Trophoblast cell (in vitro differentiated cells and primary cell): Measurements from ENCODE around the gene CBFA2T3.

Source experiments
- DNase-seq, 2 donors: peaks; one replicate each; pipeline ENCODE4 v3.0.0-alpha.2; 2016
- H2AFZ ChIP-seq: 2 replicates; pipeline ENCODE4 v1.6.1; 2013; ENCODE audit warnings: low read length, moderate library complexity, mild to moderate bottlenecking; ENCODE audit not compliant: insufficient read depth, poor library complexity
- H2AK5ac ChIP-seq: 2 replicates; pipeline ENCODE4 v1.6.1; 2013; ENCODE audit warnings: mild to moderate bottlenecking, low read length
- H2BK120ac ChIP-seq: 2 replicates; pipeline ENCODE4 v1.6.1; 2013; ENCODE audit warnings: low read length, mild to moderate bottlenecking, moderate library complexity; ENCODE audit not compliant: insufficient read depth, poor library complexity
- H2BK12ac ChIP-seq: 2 replicates; pipeline ENCODE4 v1.6.1; 2013; ENCODE audit warnings: mild to moderate bottlenecking, low read length, moderate library complexity
- H2BK5ac ChIP-seq: 2 replicates; pipeline ENCODE4 v1.6.1; 2013; ENCODE audit warnings: low read length, low read depth, moderate library complexity, mild to moderate bottlenecking; ENCODE audit not compliant: poor library complexity
- H3K14ac ChIP-seq: 2 replicates; pipeline ENCODE4 v1.6.1; 2013; ENCODE audit warnings: mild to moderate bottlenecking, low read length
- H3K18ac ChIP-seq: 2 replicates; pipeline ENCODE4 v1.6.1; 2013; ENCODE audit warnings: mild to moderate bottlenecking, low read length
- H3K23ac ChIP-seq: 2 replicates; pipeline ENCODE4 v1.6.1; 2013; ENCODE audit warnings: low read length
- H3K27ac ChIP-seq: 2 replicates; pipeline ENCODE4 v1.5.1; 2013; ENCODE audit warnings: low read depth, mild to moderate bottlenecking, inconsistent platforms, low read length, moderate library complexity
- H3K27me3 ChIP-seq: 2 replicates; pipeline ENCODE4 v1.6.1; 2013; ENCODE audit warnings: inconsistent platforms, mild to moderate bottlenecking, low read length, moderate library complexity; ENCODE audit not compliant: insufficient read depth
- H3K36me3 ChIP-seq, 2 experiments: 1 replicate in 1 of 2; 2 replicates in 1 of 2; pipeline ENCODE4 v1.6.1; 2013; ENCODE audit warnings: low read length in 2 of 2, mild to moderate bottlenecking in 2 of 2, moderate library complexity in 1 of 2; ENCODE audit not compliant: insufficient read depth in 2 of 2, control insufficient read depth in 1 of 2
- H3K4ac ChIP-seq: 2 replicates; pipeline ENCODE4 v1.6.1; 2013; ENCODE audit warnings: low read depth, mild to moderate bottlenecking, low read length, moderate library complexity
- H3K4me1 ChIP-seq, 2 experiments: 1 replicate in 1 of 2; 2 replicates in 1 of 2; pipeline ENCODE4 v1.6.1; 2013; ENCODE audit warnings: low read length in 2 of 2, mild to moderate bottlenecking in 2 of 2, moderate library complexity in 1 of 2; ENCODE audit not compliant: insufficient read depth in 2 of 2, control insufficient read depth in 1 of 2
- H3K4me2 ChIP-seq: 2 replicates; pipeline ENCODE4 v1.6.1; 2013; ENCODE audit warnings: inconsistent platforms, mild to moderate bottlenecking, low read length, moderate library complexity
- H3K4me3 ChIP-seq: 2 replicates; pipeline ENCODE4 v1.5.1; 2013; ENCODE audit warnings: mild to moderate bottlenecking, low read depth, low read length, inconsistent platforms
- H3K79me1 ChIP-seq: one replicate; pipeline ENCODE4 v1.6.1; 2013; ENCODE audit warnings: low read length
- H3K79me2 ChIP-seq: 2 replicates; pipeline ENCODE4 v1.6.1; 2013; ENCODE audit warnings: low read length, mild to moderate bottlenecking; ENCODE audit not compliant: control insufficient read depth, insufficient read depth, poor library complexity
- H3K9ac ChIP-seq: 2 replicates; pipeline ENCODE4 v1.6.1; 2013; ENCODE audit warnings: mild to moderate bottlenecking, low read length
- H3K9me3 ChIP-seq: 2 replicates; pipeline ENCODE4 v1.6.1; 2013; ENCODE audit warnings: low read depth, mild to moderate bottlenecking, control low read depth, inconsistent platforms, low read length; ENCODE audit not compliant: insufficient read depth
- H4K12ac ChIP-seq: 2 replicates; pipeline ENCODE4 v1.6.1; 2013; ENCODE audit warnings: low read depth, mild to moderate bottlenecking, low read length, moderate library complexity
- H4K8ac ChIP-seq: 2 replicates; pipeline ENCODE4 v1.6.1; 2013; ENCODE audit warnings: low read depth, mild to moderate bottlenecking, low read length, moderate library complexity
- H4K91ac ChIP-seq: one replicate; pipeline ENCODE4 v1.6.1; 2013; ENCODE audit warnings: low read depth, mild to moderate bottlenecking, low read length, moderate library complexity
- WGBS: extraction: QIAGEN DNeasy Blood & Tissue Kit; methylation state at CpG from one replicate; pipeline ENCODE4 v1.1.7; 2013; ENCODE audit warnings: missing lambda C conversion rate; ENCODE audit not compliant: insufficient read length, insufficient coverage; ENCODE audit errors: extremely low coverage; 5-methylcytosine and 5-hydroxymethylcytosine counted together

Gene CBFA2T3

DNA sequence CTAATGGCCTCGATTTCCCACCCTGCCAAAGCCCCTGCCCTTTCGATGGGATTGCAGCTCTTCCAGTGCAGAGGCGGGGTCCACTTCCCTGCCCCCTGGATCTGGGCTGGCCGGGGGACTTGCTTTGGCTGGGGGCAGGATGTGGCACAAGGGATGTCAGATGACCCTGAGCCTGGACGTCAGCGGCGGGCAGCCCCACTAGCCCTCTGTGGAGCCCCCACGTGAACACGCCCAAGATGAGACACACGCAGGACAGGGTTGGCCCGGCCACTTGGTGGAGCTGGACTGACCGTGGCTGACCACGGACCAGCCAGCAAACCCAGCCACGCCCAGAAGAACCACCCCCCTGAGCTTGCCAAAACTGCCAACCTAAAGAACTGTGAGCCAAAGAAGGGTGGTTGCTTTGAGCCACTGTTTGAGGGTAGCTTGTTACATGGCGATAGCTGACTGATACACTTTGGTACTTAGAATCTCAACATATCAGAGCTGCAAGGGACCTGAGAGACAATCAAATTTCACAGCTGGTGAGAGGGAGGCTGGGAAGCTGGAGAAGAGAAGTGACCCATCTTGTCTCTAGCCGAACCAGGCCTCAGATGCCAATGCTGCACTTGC is 63.9 kb downstream of the CBFA2T3 start:
- no peak overlapping the region for H4K8ac ChIP-seq
- no peak overlapping the region for H2AFZ ChIP-seq
- no peak overlapping the region for H3K4me2 ChIP-seq
- peaks cover 11% of the 10 kb centered on the region for H3K9me3 ChIP-seq
- H3K79me2 ChIP-seq = no peaks in the 10 kb centered on the region
- no peak overlapping the region for H2BK5ac ChIP-seq
- no peak for DNase-seq
- no peak overlapping the region for H3K14ac ChIP-seq
- H4K12ac ChIP-seq = no peak overlapping the region
- H3K27ac ChIP-seq = no peak overlapping the region
- no peak overlapping the region for H3K4me3 ChIP-seq
- no peaks in the 10 kb centered on the region for H3K27me3 ChIP-seq
- H2BK12ac ChIP-seq = no peak overlapping the region
- no CpG with 5 or more reads among the region's 16 CpGs for WGBS
- no peaks in the 10 kb centered on the region for H3K4me1 ChIP-seq
- H3K18ac ChIP-seq = no peak overlapping the region
- H3K4ac ChIP-seq = no peak overlapping the region
- no peak overlapping the region for H2AK5ac ChIP-seq
- no peak overlapping the region for H2BK120ac ChIP-seq
- no peaks in the 10 kb centered on the region for H3K36me3 ChIP-seq
- H4K91ac ChIP-seq = no peak overlapping the region
- no peaks in the 10 kb centered on the region for H3K79me1 ChIP-seq
- no peak overlapping the region for H3K9ac ChIP-seq
- H3K23ac ChIP-seq = no peak overlapping the region

DNA sequence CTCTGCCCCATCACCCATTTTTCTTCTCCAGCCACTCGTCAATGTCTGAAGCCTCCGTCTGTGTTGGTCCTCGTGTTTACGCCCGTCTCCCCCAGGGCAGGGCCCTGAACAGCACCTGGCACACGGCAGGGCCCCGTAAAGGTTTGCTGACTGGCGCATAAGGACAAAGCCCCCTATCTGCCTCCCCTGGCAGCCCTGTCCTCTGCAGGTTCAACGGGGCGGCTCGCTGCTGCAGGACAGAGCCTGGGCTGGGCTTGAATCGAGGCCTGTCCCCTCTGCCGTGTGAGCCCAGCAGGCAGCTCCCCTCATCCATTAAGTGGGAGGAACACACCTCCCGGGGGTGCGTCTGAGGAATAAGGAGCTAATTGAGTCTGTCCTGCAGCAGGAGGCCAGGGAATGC is 64.5 kb downstream of the CBFA2T3 start:
- Histone ChIP-seq H2BK12ac (no peak overlapping the region), H4K12ac (no peak overlapping the region), H3K4me2 (no peak overlapping the region), H3K36me3 (no peaks in the 10 kb centered on the region), H4K8ac (no peak overlapping the region), H3K79me2 (no peaks in the 10 kb centered on the region), H2AFZ (no peak overlapping the region), H3K9me3 (peaks cover 11% of the 10 kb centered on the region), H3K4me3 (no peak overlapping the region), H3K23ac (no peak overlapping the region), H2AK5ac (no peak overlapping the region), H3K27me3 (no peaks in the 10 kb centered on the region), H3K4me1 (peaks cover 0 to 2% of the 10 kb centered on the region in 2 experiments), H3K27ac (no peak overlapping the region), H3K18ac (no peak overlapping the region), H4K91ac (no peak overlapping the region), H3K4ac (no peak overlapping the region), H3K79me1 (no peaks in the 10 kb centered on the region), H2BK120ac (no peak overlapping the region), H3K9ac (no peak overlapping the region), H3K14ac (no peak overlapping the region), H2BK5ac (no peak overlapping the region)
- DNase-seq = no peak
- WGBS = no CpG with 5 or more reads among the region's 15 CpGs

DNA sequence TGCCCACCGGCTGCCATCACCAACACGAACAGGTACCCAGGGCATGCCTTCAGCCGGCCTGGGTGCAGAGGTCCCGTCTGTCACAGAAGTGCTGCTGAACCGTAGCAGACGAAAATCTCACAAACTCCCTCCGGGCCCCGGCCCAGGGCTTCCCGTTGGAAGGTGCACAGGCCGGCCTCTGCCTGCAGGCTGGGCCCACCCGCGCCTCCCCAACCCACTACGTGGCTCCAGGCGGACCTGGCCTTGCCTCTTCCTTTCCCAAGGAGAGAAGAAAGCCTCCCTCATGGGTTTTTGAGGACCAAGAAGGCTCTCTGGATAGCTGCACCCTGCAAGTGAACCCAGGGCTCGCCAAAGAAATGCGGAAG is 65.1 kb downstream of the CBFA2T3 start:
- Histone ChIP-seq H3K23ac (no peak overlapping the region), H3K9me3 (peaks cover 10% of the 10 kb centered on the region), H3K79me2 (no peaks in the 10 kb centered on the region), H3K4me1 (peaks cover 0 to 2% of the 10 kb centered on the region in 2 experiments), H4K8ac (no peak overlapping the region), H3K36me3 (no peaks in the 10 kb centered on the region), H2BK120ac (no peak overlapping the region), H3K18ac (no peak overlapping the region), H4K12ac (no peak overlapping the region), H3K27ac (no peak overlapping the region), H3K9ac (no peak overlapping the region), H3K14ac (no peak overlapping the region), H4K91ac (no peak overlapping the region), H3K79me1 (no peaks in the 10 kb centered on the region), H3K4me2 (no peak overlapping the region), H2BK5ac (no peak overlapping the region), H2AFZ (no peak overlapping the region), H3K4me3 (no peak overlapping the region), H3K27me3 (no peaks in the 10 kb centered on the region), H2BK12ac (no peak overlapping the region), H3K4ac (no peak overlapping the region), H2AK5ac (no peak overlapping the region)
- WGBS = no CpG with 5 or more reads among the region's 16 CpGs
- no peak for DNase-seq

DNA sequence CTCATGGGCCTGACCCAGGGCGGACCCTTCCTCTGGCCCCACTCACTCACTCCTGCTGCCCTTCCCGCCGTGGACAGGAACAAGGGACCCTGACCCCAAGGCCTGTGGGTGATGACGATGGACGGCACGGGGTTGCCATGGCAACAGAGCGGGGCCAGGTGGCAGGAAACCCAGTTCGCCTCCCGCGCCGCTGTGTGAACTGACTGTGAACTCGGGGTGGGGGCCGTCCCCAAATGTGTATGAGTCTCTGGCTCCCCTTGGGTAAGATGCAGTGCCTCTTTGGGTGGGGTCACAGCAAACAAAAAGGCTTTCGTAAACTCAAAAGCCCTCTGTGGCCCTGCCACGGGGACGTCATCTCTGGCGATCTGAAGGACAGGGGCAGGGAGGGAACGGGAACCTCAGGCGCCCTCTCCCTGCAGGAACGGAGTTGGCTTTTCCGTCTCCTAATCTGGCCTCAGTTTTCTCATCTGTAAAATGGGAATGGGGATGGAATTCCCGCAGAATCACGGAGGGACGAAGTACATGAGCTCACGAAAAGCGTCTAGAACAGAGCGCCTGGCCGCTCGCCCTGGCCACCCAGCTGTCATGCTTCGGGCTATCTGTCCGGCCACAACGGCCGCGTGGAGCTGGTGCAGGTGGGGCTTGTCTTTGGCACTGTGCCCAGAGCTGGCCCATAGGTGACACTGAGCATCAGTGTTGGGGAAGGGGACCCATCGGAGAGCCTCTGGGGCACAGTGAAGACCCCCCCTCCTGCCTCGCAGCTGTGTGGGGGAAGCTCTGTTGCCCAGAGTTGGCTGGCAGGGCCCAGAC is 65.7 kb downstream of the CBFA2T3 start:
- Histone ChIP-seq H3K4me1 (peaks cover 0 to 2% of the 10 kb centered on the region in 2 experiments), H3K27ac (no peak overlapping the region), H3K27me3 (no peaks in the 10 kb centered on the region), H3K4me2 (no peak overlapping the region), H2AFZ (no peak overlapping the region), H3K18ac (no peak overlapping the region), H3K79me1 (no peaks in the 10 kb centered on the region), H3K9me3 (peaks cover 10% of the 10 kb centered on the region), H3K14ac (no peak overlapping the region), H2BK5ac (no peak overlapping the region), H3K4ac (no peak overlapping the region), H2AK5ac (no peak overlapping the region), H3K79me2 (no peaks in the 10 kb centered on the region), H4K8ac (no peak overlapping the region), H3K23ac (no peak overlapping the region), H4K91ac (no peak overlapping the region), H2BK12ac (no peak overlapping the region), H2BK120ac (no peak overlapping the region), H3K4me3 (no peak overlapping the region), H3K36me3 (no peaks in the 10 kb centered on the region), H4K12ac (no peak overlapping the region), H3K9ac (no peak overlapping the region)
- no peak for DNase-seq
- no CpG with 5 or more reads among the region's 36 CpGs for WGBS
